GM10266 (cell line): ENCODE results near the gene WNT5B.

Experiments used
- DNase-seq: peaks from one replicate; pipeline ENCODE4 v3.0.0; 2012; ENCODE audit errors: extremely low spot score
- TF ChIP-seq, protein P1 (sequence below): IDR thresholded peaks from 2 replicates; pipeline ENCODE4 v1.5.1; 2012; ENCODE audit warnings: mild to moderate bottlenecking, low read depth; ENCODE audit not compliant: control insufficient read depth, insufficient read depth; ENCODE audit errors: missing control alignments

WNT5B gene

GRCh38 chr12:1628666-1629337 is at the start of gene WNT5B:
Gene WNT5B, plus strand, starts transcription at chr12:1629231. Its CDS starts 2,124 bp downstream, at chr12:1631355.
- TF ChIP-seq, protein P1, sequence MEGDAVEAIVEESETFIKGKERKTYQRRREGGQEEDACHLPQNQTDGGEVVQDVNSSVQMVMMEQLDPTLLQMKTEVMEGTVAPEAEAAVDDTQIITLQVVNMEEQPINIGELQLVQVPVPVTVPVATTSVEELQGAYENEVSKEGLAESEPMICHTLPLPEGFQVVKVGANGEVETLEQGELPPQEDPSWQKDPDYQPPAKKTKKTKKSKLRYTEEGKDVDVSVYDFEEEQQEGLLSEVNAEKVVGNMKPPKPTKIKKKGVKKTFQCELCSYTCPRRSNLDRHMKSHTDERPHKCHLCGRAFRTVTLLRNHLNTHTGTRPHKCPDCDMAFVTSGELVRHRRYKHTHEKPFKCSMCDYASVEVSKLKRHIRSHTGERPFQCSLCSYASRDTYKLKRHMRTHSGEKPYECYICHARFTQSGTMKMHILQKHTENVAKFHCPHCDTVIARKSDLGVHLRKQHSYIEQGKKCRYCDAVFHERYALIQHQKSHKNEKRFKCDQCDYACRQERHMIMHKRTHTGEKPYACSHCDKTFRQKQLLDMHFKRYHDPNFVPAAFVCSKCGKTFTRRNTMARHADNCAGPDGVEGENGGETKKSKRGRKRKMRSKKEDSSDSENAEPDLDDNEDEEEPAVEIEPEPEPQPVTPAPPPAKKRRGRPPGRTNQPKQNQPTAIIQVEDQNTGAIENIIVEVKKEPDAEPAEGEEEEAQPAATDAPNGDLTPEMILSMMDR = no peak
- no peak for DNase-seq

GRCh38 chr12:1579651-1580435 is 49.2 kb upstream of the WNT5B start:
- TF ChIP-seq, protein P1 = no peak
- no peak for DNase-seq

DNA sequence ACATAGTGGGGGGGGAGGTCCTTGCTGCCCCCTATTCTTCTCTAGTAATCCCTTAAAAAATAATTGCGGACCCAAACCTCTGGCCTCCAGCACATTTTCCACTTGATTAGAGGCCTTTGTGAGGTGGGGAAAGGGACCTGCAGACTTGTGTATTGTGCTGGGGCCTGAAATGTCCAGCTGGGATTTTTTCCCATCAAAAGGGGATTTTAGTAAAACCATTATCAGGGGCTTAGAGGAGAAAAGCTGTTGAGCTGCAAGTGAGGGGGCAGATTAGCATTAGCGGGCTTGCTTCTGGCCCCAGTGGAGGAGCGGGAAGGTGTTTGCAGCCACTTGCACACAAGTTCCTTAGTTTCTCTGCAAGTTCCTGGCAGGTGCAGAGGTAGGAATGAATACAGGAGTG is 48.5 kb upstream of the WNT5B start:
- TF ChIP-seq, protein P1 = no peak

DNA sequence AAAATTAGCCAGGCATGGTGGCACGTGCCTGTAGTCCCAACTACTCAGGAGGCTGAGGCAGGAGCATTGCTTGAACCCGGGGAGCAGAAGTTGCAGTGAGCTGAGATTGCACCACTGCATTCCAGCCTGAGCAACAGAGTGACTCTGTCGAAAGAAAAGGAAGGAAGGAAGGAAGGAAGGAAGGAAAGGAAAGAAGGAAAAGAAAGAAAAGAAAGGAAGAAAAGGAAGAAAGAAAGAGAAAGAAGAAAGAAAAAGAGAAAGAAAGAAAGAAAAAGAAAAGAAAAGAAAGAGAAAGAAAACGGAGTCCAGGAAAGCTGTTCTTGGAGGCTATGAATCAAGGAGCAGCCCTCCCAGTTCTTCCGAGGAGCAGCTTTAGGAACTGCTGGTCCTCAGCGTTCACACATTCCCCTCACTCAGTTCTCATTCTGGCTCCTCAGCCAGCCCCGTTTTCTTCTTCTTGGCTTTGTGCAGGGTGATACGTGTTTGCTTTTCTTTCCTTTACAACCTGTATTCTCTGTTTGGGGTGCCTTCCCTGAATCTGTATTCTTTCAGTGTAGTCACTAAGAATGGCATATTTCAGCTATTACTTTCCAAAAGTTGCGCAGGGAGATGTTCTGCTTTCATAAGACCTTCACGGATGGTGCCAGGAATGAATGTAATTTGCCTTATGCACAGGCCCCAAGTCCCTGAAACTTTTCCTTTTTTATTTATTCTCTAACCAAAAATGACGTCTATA is 46.9 kb upstream of the WNT5B start:
- no peak for DNase-seq
- TF ChIP-seq, protein P1 = no peak

More for the DNA sequence above, 48.5 kb upstream of the WNT5B start:
- no peak for DNase-seq

GRCh38 chr12:1582709-1583050 is 46.4 kb upstream of the WNT5B start:
- no peak for DNase-seq
- TF ChIP-seq, protein P1 = no peak

GRCh38 chr12:1583421-1584078 is 45.5 kb upstream of the WNT5B start:
- TF ChIP-seq, protein P1 = peak; percentile 87
- DNase-seq = peak; percentile 76

- TF ChIP-seq, protein P1 = no peak
- no peak for DNase-seq
Observed at GRCh38 chr12:1584326-1584725, 44.7 kb upstream of the WNT5B start.
